Measurements from ENCODE around the gene FOXK2. TPM values are rescaled to one million over a fixed set of nuclear protein-coding genes. Genes with fewer than 3 reads are reported as not detected.
A peak's percentile ranks its signal among the peaks of the same experiment; 100 is the strongest.

Gene FOXK2
- 10 to 100 TPM; 59.9 to 61.0 TPM for total RNA-seq

DNA sequence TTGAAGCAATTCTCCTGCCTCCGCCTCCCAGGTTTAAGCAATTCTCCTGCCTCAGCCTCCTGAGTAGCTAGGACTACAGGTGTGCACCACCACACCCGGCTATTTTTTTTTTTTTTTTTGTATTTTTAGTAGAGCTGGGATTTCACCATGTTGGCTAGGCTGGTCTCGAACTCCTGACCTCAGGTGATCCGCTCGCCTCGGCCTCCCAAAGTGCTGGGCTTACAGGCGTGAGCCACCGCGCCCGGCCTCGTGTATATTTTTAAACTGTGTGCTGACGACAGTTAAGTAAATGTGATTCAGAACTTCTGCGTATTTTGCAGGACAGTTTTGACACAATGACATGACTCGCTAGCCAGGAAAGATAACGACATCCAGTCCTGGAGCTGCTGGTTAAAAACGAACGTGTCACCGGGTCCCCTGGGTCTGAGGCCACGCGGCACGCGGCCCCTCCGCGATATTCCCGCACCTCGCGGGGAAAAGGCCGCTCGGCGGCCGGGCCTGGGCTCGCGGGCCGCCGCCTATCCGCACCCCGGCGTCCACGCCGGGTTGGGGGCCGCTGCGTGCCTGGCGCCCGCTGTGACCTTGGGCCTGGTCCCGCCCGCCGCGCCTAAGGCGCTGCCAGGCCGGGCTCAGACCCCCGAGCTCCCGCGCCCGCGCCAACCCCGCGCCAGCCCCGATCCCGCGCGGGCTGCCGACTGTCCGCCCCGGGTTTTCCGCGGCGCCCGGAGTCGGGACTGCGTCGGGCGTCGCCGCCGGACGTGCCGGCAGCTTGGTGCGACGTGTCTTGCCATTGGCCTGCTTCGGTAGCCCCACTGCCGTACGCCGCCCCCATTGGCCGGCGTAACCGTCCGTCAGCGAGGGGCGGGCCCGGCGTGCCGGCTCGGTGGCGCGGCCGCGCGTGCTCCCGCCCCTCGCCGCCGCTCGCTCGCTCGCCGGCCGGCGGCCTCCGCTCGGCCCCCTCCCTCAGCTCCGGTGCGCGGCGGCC is at the start of gene FOXK2:
TSS of gene FOXK2 (plus strand) at position 907 of the 985 bp plus-strand sequence. CDS start 157 bp downstream, outside the sequence.
- ATAC-seq (replicated peaks in 1 of 2) (peak; percentile 96 to 97), DNase-seq (peak; percentile 95 to 98)
- H3K4me1 Mint-ChIP-seq (ENCODE audit: low read depth), result peaks cover 35% of the 10 kb centered on the region
- H3K27ac Mint-ChIP-seq, result peak within 1 kb of the TSS; percentile 87
- H3K36me3 Mint-ChIP-seq (ENCODE audit: insufficient read depth in 2 of 2), result peaks cover 4 to 11% of the 10 kb centered on the region in 2 donors
- H3K4me3 Mint-ChIP-seq, result peak within 1 kb of the TSS; percentile 86 to 92
- no peaks in the 10 kb centered on the region for H3K9me3 Mint-ChIP-seq
- H3K27me3 Mint-ChIP-seq (ENCODE audit: low read depth), result no peaks in the 10 kb centered on the region

- peaks cover 6% of the 10 kb centered on the region for H3K4me1 Mint-ChIP-seq (ENCODE audit: low read depth)
- H3K4me3 Mint-ChIP-seq, result no peak overlapping the region
- no peak for DNase-seq
- peaks cover 12 to 34% of the 10 kb centered on the region in 2 donors for H3K36me3 Mint-ChIP-seq (ENCODE audit: insufficient read depth in 2 of 2)
- no peak overlapping the region for H3K27ac Mint-ChIP-seq
- no peaks in the 10 kb centered on the region for H3K9me3 Mint-ChIP-seq
- no peaks in the 10 kb centered on the region for H3K27me3 Mint-ChIP-seq (ENCODE audit: low read depth)
- ATAC-seq (replicated peaks in 1 of 2), result no peak
Measured at GRCh38 chr17:82470065-82470464, 49.5 kb upstream of the FOXK2 start.

- DNase-seq (no peak), ATAC-seq (replicated peaks in 1 of 2) (no peak)
- Mint-ChIP-seq H3K27me3 (ENCODE audit: low read depth) (no peaks in the 10 kb centered on the region), H3K4me3 (no peak overlapping the region), H3K4me1 (ENCODE audit: low read depth) (no peaks in the 10 kb centered on the region), H3K9me3 (no peaks in the 10 kb centered on the region), H3K36me3 (ENCODE audit: insufficient read depth in 2 of 2) (peaks cover 3 to 21% of the 10 kb centered on the region in 2 donors), H3K27ac (no peak overlapping the region)
Measured at GRCh38 chr17:82474223-82475010, 45.1 kb upstream of the FOXK2 start.

DNA sequence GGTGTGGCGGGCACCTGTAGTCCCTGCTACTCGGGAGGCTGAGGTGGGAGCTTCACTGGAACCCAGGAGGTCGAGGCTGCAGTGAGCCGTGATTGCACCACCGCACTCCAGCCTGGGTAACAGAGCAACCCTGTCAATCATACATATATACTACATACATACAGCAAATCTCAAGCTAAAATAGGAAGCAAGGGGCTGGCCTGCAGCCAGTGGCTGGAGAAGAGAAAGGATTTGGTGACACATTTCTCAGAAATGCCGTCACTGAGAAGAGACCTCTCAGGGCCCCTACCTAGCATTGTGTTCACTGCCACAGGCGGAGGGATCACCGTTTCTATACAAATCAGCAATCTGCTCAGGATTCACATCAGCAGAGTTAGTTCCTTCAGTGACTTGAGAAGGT is 44.1 kb upstream of the FOXK2 start:
- no peak for DNase-seq
- ATAC-seq (replicated peaks in 1 of 2), result no peak
- Mint-ChIP-seq H3K9me3 (no peaks in the 10 kb centered on the region), H3K36me3 (ENCODE audit: insufficient read depth in 2 of 2) (peaks cover 0 to 20% of the 10 kb centered on the region in 2 donors), H3K4me1 (ENCODE audit: low read depth) (no peaks in the 10 kb centered on the region), H3K27me3 (ENCODE audit: low read depth) (no peaks in the 10 kb centered on the region), H3K4me3 (no peak overlapping the region), H3K27ac (no peak overlapping the region)

- Mint-ChIP-seq H3K4me3 (no peak overlapping the region), H3K36me3 (ENCODE audit: insufficient read depth in 2 of 2) (peaks cover 0 to 13% of the 10 kb centered on the region in 2 donors), H3K27ac (no peak overlapping the region), H3K27me3 (ENCODE audit: low read depth) (no peaks in the 10 kb centered on the region), H3K4me1 (ENCODE audit: low read depth) (no peaks in the 10 kb centered on the region), H3K9me3 (no peaks in the 10 kb centered on the region)
- DNase-seq, result no peak
- no peak for ATAC-seq (replicated peaks in 1 of 2)
Measured at GRCh38 chr17:82477934-82478333, 41.6 kb upstream of the FOXK2 start.

DNA sequence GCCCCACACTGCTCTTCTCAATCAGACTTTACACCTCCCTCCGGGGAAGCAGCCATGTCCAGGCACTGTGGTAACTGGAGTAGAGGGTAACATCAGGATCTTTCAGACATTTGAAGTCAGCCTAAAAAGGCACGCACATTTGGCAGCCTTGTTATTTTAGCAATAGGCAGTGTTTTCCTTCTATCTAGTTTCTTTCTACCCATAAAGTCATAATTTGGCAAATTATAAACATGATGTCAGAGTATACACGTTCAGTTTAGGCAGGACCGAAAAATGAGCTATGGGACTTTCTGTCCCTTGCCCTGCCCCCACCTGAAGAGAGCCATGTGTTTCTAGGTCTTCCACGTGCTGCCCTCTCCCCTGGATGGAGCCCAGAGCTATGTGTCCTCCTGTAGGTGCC is 39.9 kb upstream of the FOXK2 start:
- Mint-ChIP-seq H3K36me3 (ENCODE audit: insufficient read depth in 2 of 2) (peaks cover under 1 to 10% of the 10 kb centered on the region in 2 donors), H3K9me3 (no peaks in the 10 kb centered on the region), H3K4me1 (ENCODE audit: low read depth) (no peaks in the 10 kb centered on the region), H3K4me3 (no peak overlapping the region), H3K27me3 (ENCODE audit: low read depth) (no peaks in the 10 kb centered on the region), H3K27ac (no peak overlapping the region)
- ATAC-seq (replicated peaks in 1 of 2), result no peak
- no peak for DNase-seq

DNA sequence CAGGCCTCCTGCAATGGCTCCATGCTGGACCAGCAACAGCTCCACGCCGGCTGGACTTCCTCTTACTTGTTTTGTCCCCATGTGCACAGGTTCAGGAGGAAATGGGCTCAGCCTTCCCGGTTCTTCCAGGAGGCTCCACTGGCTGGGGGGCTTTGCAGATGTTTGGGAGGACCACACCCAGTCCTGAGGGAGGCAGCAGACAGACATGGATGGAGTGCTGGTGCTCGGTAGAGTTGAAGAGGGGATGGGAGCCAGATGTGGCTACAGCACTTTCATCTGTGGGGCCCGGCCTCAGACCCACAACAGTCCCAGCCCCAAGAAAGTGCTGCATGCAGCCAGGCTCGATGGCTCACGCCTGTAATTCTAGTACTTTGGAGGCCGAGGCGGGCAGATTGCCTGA is 39.2 kb upstream of the FOXK2 start:
- no peak for ATAC-seq (replicated peaks in 1 of 2)
- Mint-ChIP-seq H3K36me3 (ENCODE audit: insufficient read depth in 2 of 2) (peaks cover 4 to 17% of the 10 kb centered on the region in 2 donors), H3K4me1 (ENCODE audit: low read depth) (no peaks in the 10 kb centered on the region), H3K27me3 (ENCODE audit: low read depth) (no peaks in the 10 kb centered on the region), H3K27ac (no peak overlapping the region), H3K9me3 (no peaks in the 10 kb centered on the region), H3K4me3 (no peak overlapping the region)
- DNase-seq, result no peak

DNA sequence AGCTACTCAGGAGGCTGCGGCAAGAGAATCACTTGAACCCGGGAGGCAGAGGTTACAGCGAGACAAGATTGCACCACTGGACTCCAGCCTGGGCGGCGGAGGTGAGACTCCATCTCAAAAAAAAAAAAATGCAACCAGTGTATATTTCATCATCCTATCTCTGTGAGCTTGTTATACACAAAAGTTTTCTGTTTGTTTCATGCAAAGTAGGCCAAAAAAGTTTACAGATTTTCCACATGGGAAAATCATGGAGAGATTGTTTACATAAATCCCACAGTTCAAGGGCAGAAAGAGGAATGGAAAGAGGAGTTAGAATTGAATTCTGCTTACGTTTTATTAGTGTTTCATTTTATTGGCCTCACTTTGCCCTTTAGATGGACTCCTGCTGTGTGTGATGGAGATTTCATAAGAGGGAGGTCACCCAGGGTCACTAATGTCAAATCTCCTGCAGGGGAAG is 36.3 kb upstream of the FOXK2 start:
- Mint-ChIP-seq H3K27ac (no peak overlapping the region), H3K4me1 (ENCODE audit: low read depth) (no peaks in the 10 kb centered on the region), H3K4me3 (no peak overlapping the region), H3K27me3 (ENCODE audit: low read depth) (no peaks in the 10 kb centered on the region), H3K36me3 (ENCODE audit: insufficient read depth in 2 of 2) (peaks cover 4 to 16% of the 10 kb centered on the region in 2 donors), H3K9me3 (no peaks in the 10 kb centered on the region)
- ATAC-seq (replicated peaks in 1 of 2) (no peak), DNase-seq (no peak)

DNA sequence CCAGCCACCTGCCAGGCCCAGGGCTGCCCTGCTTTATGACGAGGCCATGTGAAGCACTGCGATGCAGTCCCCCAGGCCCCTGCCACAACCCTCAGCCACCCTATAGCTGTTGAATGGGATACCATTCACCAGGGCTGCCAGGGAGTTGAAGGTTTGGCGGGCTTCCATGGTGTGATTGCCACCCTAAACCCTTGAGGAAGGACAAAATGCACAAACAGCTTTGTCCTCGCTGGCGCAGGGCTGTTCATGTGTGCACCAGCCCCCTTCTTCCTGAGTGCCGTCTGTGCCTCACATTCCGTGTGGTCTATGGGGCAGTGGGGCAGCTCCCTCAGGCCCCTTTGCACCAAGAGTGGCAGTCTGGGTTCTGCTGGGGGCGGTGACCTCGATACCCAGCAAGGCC is 35.7 kb upstream of the FOXK2 start:
- Mint-ChIP-seq H3K27ac (no peak overlapping the region), H3K9me3 (no peaks in the 10 kb centered on the region), H3K36me3 (ENCODE audit: insufficient read depth in 2 of 2) (peaks cover 4 to 16% of the 10 kb centered on the region in 2 donors), H3K27me3 (ENCODE audit: low read depth) (no peaks in the 10 kb centered on the region), H3K4me3 (no peak overlapping the region), H3K4me1 (ENCODE audit: low read depth) (no peaks in the 10 kb centered on the region)
- DNase-seq (no peak), ATAC-seq (replicated peaks in 1 of 2) (no peak)

GRCh38 chr17:82486231-82487094 is 33.1 kb upstream of the FOXK2 start:
- peaks cover 4 to 9% of the 10 kb centered on the region in 2 donors for H3K36me3 Mint-ChIP-seq (ENCODE audit: insufficient read depth in 2 of 2)
- H3K27me3 Mint-ChIP-seq (ENCODE audit: low read depth), result no peaks in the 10 kb centered on the region
- no peak overlapping the region for H3K27ac Mint-ChIP-seq
- no peaks in the 10 kb centered on the region for H3K4me1 Mint-ChIP-seq (ENCODE audit: low read depth)
- H3K4me3 Mint-ChIP-seq, result no peak overlapping the region
- no peaks in the 10 kb centered on the region for H3K9me3 Mint-ChIP-seq
- ATAC-seq (replicated peaks in 1 of 2) (no peak), DNase-seq (no peak)

GRCh38 chr17:82487910-82488309 is 31.6 kb upstream of the FOXK2 start:
- H3K27me3 Mint-ChIP-seq (ENCODE audit: low read depth), result no peaks in the 10 kb centered on the region

DNA sequence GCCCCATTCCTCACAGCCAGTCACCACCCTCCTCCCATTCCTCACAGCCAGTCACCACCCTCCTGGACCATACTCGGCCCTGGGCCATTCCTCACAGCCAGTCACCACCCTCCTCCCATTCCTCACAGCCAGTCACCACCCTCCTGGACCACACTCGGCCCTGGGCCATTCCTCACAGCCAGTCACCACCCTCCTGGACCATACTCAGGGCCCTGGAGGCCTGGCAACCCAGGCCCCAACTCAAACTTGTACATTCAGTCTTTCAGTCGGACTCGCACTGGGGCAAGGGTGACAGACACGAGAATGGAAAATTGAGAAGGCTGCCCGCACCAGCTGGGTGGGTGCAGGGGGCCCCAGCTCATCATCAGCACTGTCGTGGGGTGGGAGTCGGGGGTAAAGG is 30.4 kb upstream of the FOXK2 start:
- no peak overlapping the region for H3K27ac Mint-ChIP-seq
- ATAC-seq (replicated peaks in 1 of 2) (no peak), DNase-seq (no peak)
- H3K27me3 Mint-ChIP-seq (ENCODE audit: low read depth), result no peaks in the 10 kb centered on the region
- peaks cover 2% of the 10 kb centered on the region for H3K4me1 Mint-ChIP-seq (ENCODE audit: low read depth)
- peaks cover 4 to 9% of the 10 kb centered on the region in 2 donors for H3K36me3 Mint-ChIP-seq (ENCODE audit: insufficient read depth in 2 of 2)
- H3K4me3 Mint-ChIP-seq, result no peak overlapping the region
- no peaks in the 10 kb centered on the region for H3K9me3 Mint-ChIP-seq

More at GRCh38 chr17:82487910-82488309, 31.6 kb upstream of the FOXK2 start:
- H3K4me3 Mint-ChIP-seq, result no peak overlapping the region
- peaks cover 4 to 9% of the 10 kb centered on the region in 2 donors for H3K36me3 Mint-ChIP-seq (ENCODE audit: insufficient read depth in 2 of 2)
- no peaks in the 10 kb centered on the region for H3K9me3 Mint-ChIP-seq
- DNase-seq, result no peak
- no peak for ATAC-seq (replicated peaks in 1 of 2)
- H3K27ac Mint-ChIP-seq, result no peak overlapping the region
- H3K4me1 Mint-ChIP-seq (ENCODE audit: low read depth), result no peaks in the 10 kb centered on the region
